Umbilical cord (tissue), 2 donors: ENCODE measurements around the gene MCHR1. TPM values are rescaled to one million over a fixed set of nuclear protein-coding genes. Genes with fewer than 3 reads are reported as not detected.
A peak's percentile ranks its signal among the peaks of the same experiment; 100 is the strongest.

Experiments
- DNase-seq: peaks from one replicate; pipeline ENCODE4 v3.0.0-alpha.2; 2015; ENCODE audit warnings: low spot score
- total RNA-seq: library from RNA; depleted of rRNA; stranded (reverse); fragments of >200 nt; gene quantifications from one replicate; pipeline ENCODE4 v1.2.3, GENCODE V29; 2014; ENCODE audit warnings: low replicate concordance; ENCODE audit not compliant: insufficient read depth

Gene MCHR1
- 1.4 TPM for total RNA-seq

- DNase-seq: no peak
Measured at GRCh38 chr22:40679249-40679963, at the start of gene MCHR1. Gene MCHR1, plus strand, starts transcription at chr22:40679484. Its CDS starts 169 bp downstream, at chr22:40679653.

- no peak for DNase-seq
Measured at GRCh38 chr22:40631925-40632324, 47.4 kb upstream of the MCHR1 start.

- DNase-seq: no peak
Measured at GRCh38 chr22:40633036-40633435, 46.2 kb upstream of the MCHR1 start.

GRCh38 chr22:40634119-40634903 is 45.0 kb upstream of the MCHR1 start:
- DNase-seq: no peak

GRCh38 chr22:40635043-40635939 is 44.0 kb upstream of the MCHR1 start:
- peak; percentile 19 for DNase-seq

- DNase-seq: peak; percentile 15
Measured at GRCh38 chr22:40635940-40636379, 43.3 kb upstream of the MCHR1 start.

- peak; percentile 100 for DNase-seq
Measured at GRCh38 chr22:40636380-40637182, 42.7 kb upstream of the MCHR1 start, which contains the start of gene MRTFA. Gene MRTFA, minus strand, starts transcription at chr22:40636719.

GRCh38 chr22:40637183-40638150 is 41.8 kb upstream of the MCHR1 start:
- peak; percentile 35 for DNase-seq

GRCh38 chr22:40638261-40638660 is 41.0 kb upstream of the MCHR1 start:
- DNase-seq: no peak

- no peak for DNase-seq
Measured at GRCh38 chr22:40641269-40641668, 38.0 kb upstream of the MCHR1 start.

- no peak for DNase-seq
Measured at GRCh38 chr22:40642316-40642715, 37.0 kb upstream of the MCHR1 start.

GRCh38 chr22:40645579-40646197 is 33.6 kb upstream of the MCHR1 start:
- no peak for DNase-seq

GRCh38 chr22:40648386-40648785 is 30.9 kb upstream of the MCHR1 start:
- DNase-seq: peak; percentile 12

GRCh38 chr22:40651057-40651456 is 28.2 kb upstream of the MCHR1 start:
- peak; percentile 18 for DNase-seq

GRCh38 chr22:40651563-40652501 is 27.5 kb upstream of the MCHR1 start:
- peak; percentile 98 for DNase-seq

- DNase-seq: no peak
Measured at GRCh38 chr22:40653361-40653760, 25.9 kb upstream of the MCHR1 start.

- DNase-seq: peak; percentile 91
Measured at GRCh38 chr22:40654522-40655167, 24.6 kb upstream of the MCHR1 start.
